ENCODE results near the gene RAD51B.

Gene RAD51B

GRCh38 chr14:68333262-68333661 lies 513.7 kb downstream of the RAD51B start:
- H3K9me3 ChIP-seq (ENCODE audit: low read depth, low read length) = no peaks in the 10 kb centered on the region
- TF ChIP-seq POLR2AphosphoS5 (IDR thresholded peaks at IDR 0.05; ENCODE audit: borderline replicate concordance, low read depth, low read length) = no peak
- H3K9ac ChIP-seq (ENCODE audit: insufficient read length) = no peak overlapping the region
- H3K4me3 ChIP-seq = no peak overlapping the region
- H3K27ac ChIP-seq = no peak overlapping the region
- DNase-seq (ENCODE audit: low read depth, low spot score) = no peak
- no peaks in the 10 kb centered on the region for H3K36me3 ChIP-seq (ENCODE audit: insufficient read depth, low read length)

GRCh38 chr14:68335312-68335711 lies 515.7 kb downstream of the RAD51B start:
- no peak overlapping the region for H3K4me3 ChIP-seq
- no peak overlapping the region for H3K27ac ChIP-seq
- TF ChIP-seq FOXP2 (optimal IDR thresholded peaks at IDR 0.05; ENCODE audit: control extremely low read depth, extremely low read length, insufficient read depth) = no peak
- TF ChIP-seq EZH2 (IDR thresholded peaks at IDR 0.05) = no peak
- no peak for TF ChIP-seq POLR2AphosphoS5 (IDR thresholded peaks at IDR 0.05; ENCODE audit: borderline replicate concordance, low read depth, low read length)
- H3K36me3 ChIP-seq (ENCODE audit: insufficient read depth, low read length) = no peaks in the 10 kb centered on the region
- H3K9me3 ChIP-seq (ENCODE audit: low read depth, low read length) = no peaks in the 10 kb centered on the region
- H3K9ac ChIP-seq (ENCODE audit: insufficient read length) = no peak overlapping the region
- DNase-seq (ENCODE audit: low read depth, low spot score) = no peak

GRCh38 chr14:68336165-68336564 lies 516.6 kb downstream of the RAD51B start:
- no peak for DNase-seq (ENCODE audit: low read depth, low spot score)
- no peak for TF ChIP-seq POLR2AphosphoS5 (IDR thresholded peaks at IDR 0.05; ENCODE audit: borderline replicate concordance, low read depth, low read length)
- no peak for TF ChIP-seq EZH2 (IDR thresholded peaks at IDR 0.05)
- no peaks in the 10 kb centered on the region for H3K36me3 ChIP-seq (ENCODE audit: insufficient read depth, low read length)
- no peak overlapping the region for H3K9ac ChIP-seq (ENCODE audit: insufficient read length)
- no peaks in the 10 kb centered on the region for H3K9me3 ChIP-seq (ENCODE audit: low read depth, low read length)
- no peak overlapping the region for H3K4me3 ChIP-seq
- H3K27ac ChIP-seq = no peak overlapping the region

- no peaks in the 10 kb centered on the region for H3K9me3 ChIP-seq (ENCODE audit: low read depth, low read length)
- H3K4me3 ChIP-seq = no peak overlapping the region
- no peaks in the 10 kb centered on the region for H3K36me3 ChIP-seq (ENCODE audit: insufficient read depth, low read length)
- no peak overlapping the region for H3K9ac ChIP-seq (ENCODE audit: insufficient read length)
- no peak for DNase-seq (ENCODE audit: low read depth, low spot score)
- TF ChIP-seq POLR2AphosphoS5 (IDR thresholded peaks at IDR 0.05; ENCODE audit: borderline replicate concordance, low read depth, low read length) (no peak), EZH2 (IDR thresholded peaks at IDR 0.05) (no peak), FOXP2 (optimal IDR thresholded peaks at IDR 0.05; ENCODE audit: control extremely low read depth, extremely low read length, insufficient read depth) (no peak)
- H3K27ac ChIP-seq = no peak overlapping the region
Measured at GRCh38 chr14:68337279-68337678, 517.7 kb downstream of the RAD51B start.

GRCh38 chr14:68340262-68340661 lies 520.7 kb downstream of the RAD51B start:
- H3K36me3 ChIP-seq (ENCODE audit: insufficient read depth, low read length) = no peaks in the 10 kb centered on the region
- H3K27ac ChIP-seq = no peak overlapping the region
- TF ChIP-seq FOXP2 (optimal IDR thresholded peaks at IDR 0.05; ENCODE audit: control extremely low read depth, extremely low read length, insufficient read depth) (no peak), POLR2AphosphoS5 (IDR thresholded peaks at IDR 0.05; ENCODE audit: borderline replicate concordance, low read depth, low read length) (no peak), EZH2 (IDR thresholded peaks at IDR 0.05) (no peak)
- H3K4me3 ChIP-seq = no peak overlapping the region
- DNase-seq (ENCODE audit: low read depth, low spot score) = no peak
- H3K9ac ChIP-seq (ENCODE audit: insufficient read length) = no peak overlapping the region
- no peaks in the 10 kb centered on the region for H3K9me3 ChIP-seq (ENCODE audit: low read depth, low read length)

GRCh38 chr14:68341411-68342212 lies 522.0 kb downstream of the RAD51B start:
- no peak overlapping the region for H3K9ac ChIP-seq (ENCODE audit: insufficient read length)
- DNase-seq (ENCODE audit: low read depth, low spot score) = no peak
- TF ChIP-seq FOXP2 (optimal IDR thresholded peaks at IDR 0.05; ENCODE audit: control extremely low read depth, extremely low read length, insufficient read depth) (no peak), POLR2AphosphoS5 (IDR thresholded peaks at IDR 0.05; ENCODE audit: borderline replicate concordance, low read depth, low read length) (no peak), EZH2 (IDR thresholded peaks at IDR 0.05) (no peak)
- no peaks in the 10 kb centered on the region for H3K36me3 ChIP-seq (ENCODE audit: insufficient read depth, low read length)
- no peak overlapping the region for H3K4me3 ChIP-seq
- peak overlapping the region; percentile 48 for H3K27ac ChIP-seq
- H3K9me3 ChIP-seq (ENCODE audit: low read depth, low read length) = no peaks in the 10 kb centered on the region

GRCh38 chr14:68342216-68342763 lies 522.7 kb downstream of the RAD51B start:
- H3K9me3 ChIP-seq (ENCODE audit: low read depth, low read length) = no peaks in the 10 kb centered on the region
- H3K4me3 ChIP-seq = no peak overlapping the region
- no peak overlapping the region for H3K9ac ChIP-seq (ENCODE audit: insufficient read length)
- H3K36me3 ChIP-seq (ENCODE audit: insufficient read depth, low read length) = no peaks in the 10 kb centered on the region
- DNase-seq (ENCODE audit: low read depth, low spot score) = no peak
- peak overlapping the region; percentile 48 for H3K27ac ChIP-seq
- no peak for TF ChIP-seq EZH2 (IDR thresholded peaks at IDR 0.05)
- TF ChIP-seq FOXP2 (optimal IDR thresholded peaks at IDR 0.05; ENCODE audit: control extremely low read depth, extremely low read length, insufficient read depth) = no peak
- no peak for TF ChIP-seq POLR2AphosphoS5 (IDR thresholded peaks at IDR 0.05; ENCODE audit: borderline replicate concordance, low read depth, low read length)

GRCh38 chr14:68343534-68344118 lies 524.0 kb downstream of the RAD51B start:
- H3K4me3 ChIP-seq = no peak overlapping the region
- no peak for TF ChIP-seq FOXP2 (optimal IDR thresholded peaks at IDR 0.05; ENCODE audit: control extremely low read depth, extremely low read length, insufficient read depth)
- TF ChIP-seq POLR2AphosphoS5 (IDR thresholded peaks at IDR 0.05; ENCODE audit: borderline replicate concordance, low read depth, low read length) = no peak
- TF ChIP-seq EZH2 (IDR thresholded peaks at IDR 0.05) = no peak
- H3K9me3 ChIP-seq (ENCODE audit: low read depth, low read length) = no peaks in the 10 kb centered on the region
- H3K36me3 ChIP-seq (ENCODE audit: insufficient read depth, low read length) = no peaks in the 10 kb centered on the region
- no peak for DNase-seq (ENCODE audit: low read depth, low spot score)
- H3K27ac ChIP-seq = no peak overlapping the region
- H3K9ac ChIP-seq (ENCODE audit: insufficient read length) = no peak overlapping the region
